Effector memory CD4-positive, alpha-beta T cell (primary cell): ENCODE results near the gene ACSL3.

ENCODE experiments used
- DNase-seq, 3 donors: peaks; one replicate each; pipeline ENCODE4 v3.0.0-alpha.2; 2020
- H3K27ac ChIP-seq: 2 replicates; pipeline ENCODE4 v1.7.0; 2013; ENCODE audit warnings: mild to moderate bottlenecking, low read length, moderate library complexity; ENCODE audit not compliant: insufficient read depth, poor library complexity, severe bottlenecking
- H3K27me3 ChIP-seq: replicated peaks from 2 replicates; pipeline ENCODE4 v1.7.0; 2013; ENCODE audit warnings: mild to moderate bottlenecking, low read length; ENCODE audit not compliant: insufficient read depth, control insufficient read depth, poor library complexity, severe bottlenecking
- H3K36me3 ChIP-seq: 2 replicates; pipeline ENCODE4 v1.7.0; 2013; ENCODE audit warnings: mild to moderate bottlenecking, low read length, moderate library complexity; ENCODE audit not compliant: control insufficient read depth, insufficient read depth
- H3K4me1 ChIP-seq: 2 replicates; pipeline ENCODE4 v1.7.0; 2013; ENCODE audit warnings: low read length, mild to moderate bottlenecking; ENCODE audit not compliant: control insufficient read depth, insufficient read depth, poor library complexity, severe bottlenecking
- H3K4me3 ChIP-seq: 2 replicates; pipeline ENCODE4 v1.7.0; 2013; ENCODE audit warnings: low read length, low read depth, mild to moderate bottlenecking; ENCODE audit not compliant: insufficient read depth, poor library complexity, severe bottlenecking
- H3K9me3 ChIP-seq: 2 replicates; pipeline ENCODE4 v1.7.0; 2013; ENCODE audit warnings: mild to moderate bottlenecking, low read length, moderate library complexity; ENCODE audit not compliant: control insufficient read depth

The ACSL3 gene

GRCh38 chr2:222920657-222921186, 59.9 kb downstream of the ACSL3 start:
- Histone ChIP-seq H3K27ac (no peak overlapping the region), H3K27me3 (no peaks in the 10 kb centered on the region), H3K9me3 (no peaks in the 10 kb centered on the region), H3K36me3 (peaks cover 54% of the 10 kb centered on the region), H3K4me1 (no peaks in the 10 kb centered on the region), H3K4me3 (no peak overlapping the region)
- DNase-seq, result no peak

- no peak for DNase-seq
- Histone ChIP-seq H3K4me3 (no peak overlapping the region), H3K27ac (no peak overlapping the region), H3K27me3 (no peaks in the 10 kb centered on the region), H3K9me3 (no peaks in the 10 kb centered on the region), H3K4me1 (no peaks in the 10 kb centered on the region), H3K36me3 (peaks cover 48% of the 10 kb centered on the region)
Observed at GRCh38 chr2:222922019-222922800, 61.4 kb downstream of the ACSL3 start.

GRCh38 chr2:222926915-222927314, 66.1 kb downstream of the ACSL3 start:
- H3K4me3 ChIP-seq, result no peak overlapping the region
- H3K36me3 ChIP-seq, result peaks cover 43% of the 10 kb centered on the region
- H3K27ac ChIP-seq, result no peak overlapping the region

GRCh38 chr2:222927600-222927999, 66.8 kb downstream of the ACSL3 start:
- no peak for DNase-seq
- Histone ChIP-seq H3K27ac (no peak overlapping the region), H3K36me3 (peaks cover 37% of the 10 kb centered on the region), H3K9me3 (no peaks in the 10 kb centered on the region), H3K4me1 (no peaks in the 10 kb centered on the region), H3K27me3 (no peaks in the 10 kb centered on the region), H3K4me3 (no peak overlapping the region)

More at GRCh38 chr2:222926915-222927314, 66.1 kb downstream of the ACSL3 start:
- Histone ChIP-seq H3K27me3 (no peaks in the 10 kb centered on the region), H3K4me1 (no peaks in the 10 kb centered on the region), H3K9me3 (no peaks in the 10 kb centered on the region)
- no peak for DNase-seq

- DNase-seq, result no peak
- Histone ChIP-seq H3K36me3 (peaks cover 33% of the 10 kb centered on the region), H3K27ac (no peak overlapping the region), H3K4me1 (no peaks in the 10 kb centered on the region), H3K9me3 (no peaks in the 10 kb centered on the region), H3K27me3 (no peaks in the 10 kb centered on the region), H3K4me3 (no peak overlapping the region)
Observed at GRCh38 chr2:222928335-222928734, 67.5 kb downstream of the ACSL3 start.

GRCh38 chr2:222930862-222931261, 70.0 kb downstream of the ACSL3 start:
- H3K36me3 ChIP-seq, result peaks cover 23% of the 10 kb centered on the region
- no peak overlapping the region for H3K4me3 ChIP-seq
- H3K27ac ChIP-seq, result no peak overlapping the region
- DNase-seq, result no peak
- no peaks in the 10 kb centered on the region for H3K4me1 ChIP-seq
- H3K9me3 ChIP-seq, result no peaks in the 10 kb centered on the region
- no peaks in the 10 kb centered on the region for H3K27me3 ChIP-seq

GRCh38 chr2:222931659-222932058, 70.8 kb downstream of the ACSL3 start:
- H3K4me3 ChIP-seq, result no peak overlapping the region
- H3K27ac ChIP-seq, result no peak overlapping the region

GRCh38 chr2:222933458-222933857, 72.6 kb downstream of the ACSL3 start:
- no peak overlapping the region for H3K4me3 ChIP-seq
- peaks cover 28% of the 10 kb centered on the region for H3K36me3 ChIP-seq
- no peaks in the 10 kb centered on the region for H3K27me3 ChIP-seq
- H3K4me1 ChIP-seq, result no peaks in the 10 kb centered on the region
- no peaks in the 10 kb centered on the region for H3K9me3 ChIP-seq
- H3K27ac ChIP-seq, result no peak overlapping the region
- DNase-seq, result no peak

More at GRCh38 chr2:222931659-222932058, 70.8 kb downstream of the ACSL3 start:
- no peak for DNase-seq
- Histone ChIP-seq H3K36me3 (peaks cover 25% of the 10 kb centered on the region), H3K9me3 (no peaks in the 10 kb centered on the region), H3K27me3 (no peaks in the 10 kb centered on the region), H3K4me1 (no peaks in the 10 kb centered on the region)

- no peak overlapping the region for H3K4me3 ChIP-seq
- no peaks in the 10 kb centered on the region for H3K27me3 ChIP-seq
- H3K36me3 ChIP-seq, result peaks cover 21% of the 10 kb centered on the region
- no peaks in the 10 kb centered on the region for H3K9me3 ChIP-seq
- no peak for DNase-seq
- H3K27ac ChIP-seq, result no peak overlapping the region
- H3K4me1 ChIP-seq, result no peaks in the 10 kb centered on the region
Observed at GRCh38 chr2:222935688-222936298, 75.0 kb downstream of the ACSL3 start.

GRCh38 chr2:222936705-222937104, 75.9 kb downstream of the ACSL3 start:
- Histone ChIP-seq H3K27ac (no peak overlapping the region), H3K4me3 (no peak overlapping the region), H3K27me3 (no peaks in the 10 kb centered on the region), H3K4me1 (no peaks in the 10 kb centered on the region), H3K36me3 (peaks cover 14% of the 10 kb centered on the region), H3K9me3 (no peaks in the 10 kb centered on the region)
- DNase-seq, result no peak
